DMS 273 (cell line): ENCODE data around the gene STEAP1B.

Experiments used
- DNase-seq: peaks from one replicate; lab custom pipeline; 2025; ENCODE audit not compliant: unreplicated experiment; lab: John Stamatoyannopoulos, UW

The STEAP1B gene

GRCh38 chr7:22403344-22403743 is 96.6 kb downstream of the STEAP1B start:
- DNase-seq, result no peak

- no peak for DNase-seq
Observed at GRCh38 chr7:22402250-22402649, 97.7 kb downstream of the STEAP1B start.

- DNase-seq, result no peak
Observed at GRCh38 chr7:22400936-22401553, 98.9 kb downstream of the STEAP1B start.

- DNase-seq, result no peak
Observed at GRCh38 chr7:22400150-22400814, 99.7 kb downstream of the STEAP1B start.

GRCh38 chr7:22399546-22399945 is 100.4 kb downstream of the STEAP1B start:
- DNase-seq, result no peak

GRCh38 chr7:22399091-22399490 is 100.9 kb downstream of the STEAP1B start:
- DNase-seq, result no peak

GRCh38 chr7:22397981-22398380 is 102.0 kb downstream of the STEAP1B start:
- DNase-seq, result peak; percentile 17

GRCh38 chr7:22395222-22395621 is 104.8 kb downstream of the STEAP1B start:
- no peak for DNase-seq

- no peak for DNase-seq
Observed at GRCh38 chr7:22394739-22395138, 105.2 kb downstream of the STEAP1B start.

GRCh38 chr7:22393913-22394729 is 105.9 kb downstream of the STEAP1B start:
- DNase-seq, result no peak

- DNase-seq, result no peak
Observed at GRCh38 chr7:22390516-22390915, 109.5 kb downstream of the STEAP1B start.

GRCh38 chr7:22389892-22390291 is 110.1 kb downstream of the STEAP1B start:
- no peak for DNase-seq

- DNase-seq, result no peak
Observed at GRCh38 chr7:22387583-22387982, 112.4 kb downstream of the STEAP1B start.

- no peak for DNase-seq
Observed at GRCh38 chr7:22386865-22387264, 113.1 kb downstream of the STEAP1B start.

- DNase-seq, result no peak
Observed at GRCh38 chr7:22386206-22386858, 113.7 kb downstream of the STEAP1B start.

- DNase-seq, result no peak
Observed at GRCh38 chr7:22385326-22385725, 114.7 kb downstream of the STEAP1B start.

GRCh38 chr7:22380333-22380732 is 119.7 kb downstream of the STEAP1B start:
- no peak for DNase-seq

GRCh38 chr7:22378199-22378980 is 121.6 kb downstream of the STEAP1B start:
- no peak for DNase-seq

- no peak for DNase-seq
Observed at GRCh38 chr7:22377703-22378102, 122.3 kb downstream of the STEAP1B start.

GRCh38 chr7:22375359-22376048 is 124.5 kb downstream of the STEAP1B start:
- peak; percentile 27 for DNase-seq
